Urothelium cell line (cell line): ENCODE data around the gene ANKRD24.
"Not testable (repeated sequence)": the region's sequence is repeated elsewhere in the genome, so short reads cannot be mapped to it uniquely, and the experiment has no call there.

Experiments used
- DNase-seq: peaks from one replicate; pipeline ENCODE4 v3.0.0; 2011; ENCODE audit warnings: low spot score, mixed read lengths
- FAIRE-seq: peaks from 2 replicates; lab custom pipeline; 2011; peaks lifted over from hg19 to GRCh38; lab: Jason Lieb, UNC

The ANKRD24 gene

GRCh38 chr19:4172861-4173473 lies 9.5 kb upstream of the ANKRD24 start:
- DNase-seq, result peak; percentile 69
- FAIRE-seq, result no peak

DNA sequence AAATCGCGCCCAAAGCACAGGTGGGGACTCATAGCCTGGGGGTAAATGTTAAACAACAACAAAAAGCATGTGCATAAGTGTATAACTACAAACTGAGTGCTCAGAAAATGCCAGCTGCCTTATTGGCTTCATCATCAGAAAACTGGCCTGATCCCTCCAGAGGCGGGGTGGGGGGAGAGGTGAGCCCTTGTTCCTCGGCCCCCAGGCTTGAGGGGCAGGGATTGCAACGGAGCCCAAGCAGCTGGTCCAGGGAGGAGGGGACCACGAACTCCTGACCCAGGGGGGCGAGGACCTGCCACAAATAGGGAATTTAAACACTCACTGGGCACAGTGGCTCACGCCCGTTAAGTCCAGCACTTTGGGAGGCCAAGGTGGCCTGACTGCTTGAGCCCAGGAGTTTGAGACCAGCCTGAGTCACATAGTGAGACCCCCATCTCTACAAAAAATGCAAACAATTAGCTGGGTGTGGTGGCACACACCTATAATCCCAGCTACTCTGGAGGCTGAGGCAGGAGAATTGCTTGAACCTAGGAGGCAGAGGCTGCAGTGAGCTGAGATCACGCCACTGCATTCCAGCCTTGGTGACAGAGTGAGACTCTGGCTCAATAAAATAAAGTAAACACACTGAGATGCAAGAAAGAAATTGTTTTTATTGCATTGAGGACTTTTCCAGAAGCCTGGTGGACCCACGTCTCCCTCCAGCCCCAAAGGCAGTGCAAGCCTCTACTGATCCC lies 8.8 kb upstream of the ANKRD24 start:
- DNase-seq (no peak), FAIRE-seq (no peak)

GRCh38 chr19:4174213-4174894 lies 8.1 kb upstream of the ANKRD24 start:
- no peak for FAIRE-seq
- no peak for DNase-seq

- FAIRE-seq (no peak), DNase-seq (no peak)
Measured at GRCh38 chr19:4174895-4175668, 7.4 kb upstream of the ANKRD24 start.

DNA sequence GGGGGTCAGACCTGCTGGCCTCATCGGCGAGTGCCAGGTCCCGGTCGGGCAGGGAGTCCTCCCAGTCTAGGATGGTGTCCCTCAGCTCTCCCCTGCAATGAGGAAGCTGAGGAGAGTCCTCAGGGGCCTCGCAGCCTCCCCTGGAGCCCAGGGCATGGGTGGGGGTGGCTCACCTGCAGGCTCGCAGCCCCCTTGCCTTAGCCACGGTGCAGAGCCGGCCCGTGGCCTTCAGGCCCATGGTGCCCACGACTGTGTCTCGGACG lies 6.9 kb upstream of the ANKRD24 start:
- no peak for FAIRE-seq
- no peak for DNase-seq

GRCh38 chr19:4177146-4177545 lies 5.3 kb upstream of the ANKRD24 start:
- no peak for FAIRE-seq
- no peak for DNase-seq

- DNase-seq (no peak), FAIRE-seq (no peak)
Measured at GRCh38 chr19:4178990-4179389, 3.5 kb upstream of the ANKRD24 start.

- FAIRE-seq (no peak), DNase-seq (no peak)
Measured at GRCh38 chr19:4181053-4181508, 1.4 kb upstream of the ANKRD24 start.

DNA sequence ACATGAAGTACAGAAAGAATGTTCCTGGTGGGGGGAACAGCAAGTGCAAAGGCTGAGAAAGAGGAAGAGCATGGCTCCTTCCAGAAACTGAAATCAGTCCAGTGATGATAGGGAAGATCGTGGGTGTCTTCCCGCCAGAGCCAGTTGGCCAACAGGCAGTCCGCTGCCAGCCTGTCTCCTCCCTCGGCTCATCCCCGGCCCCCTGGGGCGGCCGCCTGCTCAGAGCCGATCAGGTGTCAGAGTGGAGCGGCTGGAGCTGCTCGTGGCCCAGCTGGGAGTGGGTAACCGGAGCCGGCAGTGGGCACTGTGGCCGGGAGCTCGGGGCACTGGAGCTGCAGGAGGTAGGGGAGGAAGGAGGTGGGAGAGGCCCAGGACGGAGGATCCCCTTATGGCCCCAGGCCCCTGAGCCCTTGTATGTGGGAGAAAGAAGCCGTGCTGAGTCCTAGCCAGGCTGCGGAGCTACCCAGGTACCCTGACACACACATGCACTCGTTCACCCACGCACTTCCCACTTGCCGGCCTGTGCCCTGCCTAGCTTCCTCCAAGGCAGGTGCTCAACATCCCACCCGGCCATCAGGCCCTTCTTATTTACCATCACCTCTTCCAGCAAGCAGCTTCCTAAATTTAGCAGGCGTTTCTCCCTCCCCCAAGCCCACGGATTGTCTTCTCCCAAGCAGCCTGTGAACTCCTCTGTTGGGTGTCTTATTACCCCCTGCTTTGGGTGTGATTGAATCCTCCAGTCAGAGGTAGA lies 1.7 kb downstream of the ANKRD24 start:
- no peak for DNase-seq
- no peak for FAIRE-seq

- FAIRE-seq (no peak), DNase-seq (no peak)
Measured at GRCh38 chr19:4184718-4185352, 2.3 kb downstream of the ANKRD24 start.

- DNase-seq (no peak), FAIRE-seq (no peak)
Measured at GRCh38 chr19:4185413-4186086, 3.1 kb downstream of the ANKRD24 start.

GRCh38 chr19:4186087-4186993 lies 3.9 kb downstream of the ANKRD24 start:
- peak; percentile 67 for DNase-seq
- FAIRE-seq, result no peak

DNA sequence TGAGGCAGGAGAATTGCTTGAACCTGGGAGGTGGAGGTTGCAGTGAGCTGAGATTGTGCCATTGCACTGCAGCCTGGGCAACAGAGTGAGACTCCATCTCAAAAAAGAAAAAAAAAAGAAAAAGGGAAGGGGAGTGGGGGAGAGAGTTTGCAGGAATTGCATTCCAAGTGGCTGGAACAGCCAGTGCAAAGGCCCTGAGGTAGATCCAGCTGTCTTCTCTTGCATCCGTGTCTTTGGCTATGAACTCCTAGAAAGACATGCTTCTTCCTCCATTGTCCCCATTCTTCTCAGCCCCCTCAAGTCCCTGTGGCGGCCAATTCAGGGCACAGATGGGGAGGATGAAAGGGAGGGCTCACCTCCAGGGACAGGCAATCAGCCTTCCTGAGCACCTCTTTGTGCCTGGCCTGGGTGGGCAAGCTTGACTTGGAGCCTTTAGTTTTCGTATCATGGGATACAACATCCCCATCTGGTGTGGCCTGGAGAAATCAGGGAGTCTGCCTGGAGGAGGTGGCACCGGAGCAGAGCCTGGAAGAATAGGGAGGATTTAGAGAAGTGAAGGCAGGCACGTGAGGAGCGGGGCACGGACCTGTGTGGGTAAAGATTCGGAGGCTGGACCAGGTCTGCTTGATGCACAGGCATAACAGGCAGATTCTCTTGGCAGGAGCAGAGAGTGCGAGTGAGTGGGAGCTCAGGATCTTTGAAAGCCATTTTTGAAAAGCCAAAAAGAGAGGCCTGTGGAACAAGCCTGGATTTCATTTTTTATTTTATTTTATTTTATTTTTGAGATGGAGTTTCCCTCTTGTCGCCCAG lies 5.0 kb downstream of the ANKRD24 start:
- FAIRE-seq (no peak), DNase-seq (no peak)

DNA sequence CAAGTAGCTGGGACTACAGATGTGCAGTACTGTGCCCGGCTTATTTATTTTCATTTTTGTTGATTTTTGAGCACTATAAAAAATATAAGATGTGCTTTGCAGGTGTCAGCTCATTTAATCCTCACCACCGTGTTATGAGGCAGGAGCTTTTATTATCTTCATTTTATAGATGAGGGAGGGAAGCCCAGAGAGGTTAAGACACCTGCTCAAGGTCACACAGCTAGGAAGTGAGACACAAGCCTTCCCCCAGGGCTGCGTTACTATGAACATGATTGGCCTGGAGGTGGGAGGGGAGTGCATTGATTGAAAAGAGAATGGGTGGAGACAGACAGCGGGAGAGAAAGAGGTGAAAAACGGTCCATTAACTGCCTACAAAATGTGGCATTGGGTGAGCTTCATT lies 7.2 kb downstream of the ANKRD24 start:
- DNase-seq (no peak), FAIRE-seq (no peak)

- FAIRE-seq, DNase-seq: not testable (repeated sequence)
Measured at GRCh38 chr19:4192537-4192936, 10.0 kb downstream of the ANKRD24 start.

- DNase-seq, result no peak
- no peak for FAIRE-seq
Measured at GRCh38 chr19:4194353-4194752, 11.9 kb downstream of the ANKRD24 start.

GRCh38 chr19:4196009-4196408 lies 13.5 kb downstream of the ANKRD24 start:
- DNase-seq (no peak), FAIRE-seq (no peak)

DNA sequence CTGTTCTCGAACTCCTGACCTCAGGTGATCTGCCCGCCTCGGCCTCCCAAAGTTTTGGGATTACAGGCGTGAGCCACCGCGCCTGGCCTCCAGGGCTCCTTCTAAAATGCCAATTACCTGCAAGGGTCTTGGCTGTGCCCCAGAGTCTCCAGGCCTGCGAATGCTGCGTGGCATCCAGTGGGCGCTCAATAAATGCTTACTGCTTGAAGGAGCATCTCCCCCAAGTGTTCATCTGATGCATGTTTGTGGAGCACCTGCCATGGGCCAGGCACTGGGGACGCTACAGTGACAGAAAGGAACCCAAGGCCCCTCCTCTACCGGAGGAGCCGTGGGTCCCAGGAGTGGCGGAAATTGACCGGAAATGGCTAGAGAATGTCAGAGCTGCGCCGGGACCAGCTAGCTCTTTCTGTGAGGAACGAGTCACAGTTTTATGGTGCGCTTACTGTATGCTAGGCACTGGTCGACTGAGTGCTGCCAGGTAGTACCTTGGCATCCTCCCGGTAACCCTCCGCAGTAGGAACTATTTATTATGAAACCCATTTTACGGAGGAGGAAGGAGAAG lies 14.2 kb downstream of the ANKRD24 start:
- DNase-seq, result no peak
- no peak for FAIRE-seq
